ENCODE results near the gene SEMA3C.

GRCh38 chr7:80921130-80921529, 2.3 kb upstream of the SEMA3C start:
- TF ChIP-seq, protein P1, sequence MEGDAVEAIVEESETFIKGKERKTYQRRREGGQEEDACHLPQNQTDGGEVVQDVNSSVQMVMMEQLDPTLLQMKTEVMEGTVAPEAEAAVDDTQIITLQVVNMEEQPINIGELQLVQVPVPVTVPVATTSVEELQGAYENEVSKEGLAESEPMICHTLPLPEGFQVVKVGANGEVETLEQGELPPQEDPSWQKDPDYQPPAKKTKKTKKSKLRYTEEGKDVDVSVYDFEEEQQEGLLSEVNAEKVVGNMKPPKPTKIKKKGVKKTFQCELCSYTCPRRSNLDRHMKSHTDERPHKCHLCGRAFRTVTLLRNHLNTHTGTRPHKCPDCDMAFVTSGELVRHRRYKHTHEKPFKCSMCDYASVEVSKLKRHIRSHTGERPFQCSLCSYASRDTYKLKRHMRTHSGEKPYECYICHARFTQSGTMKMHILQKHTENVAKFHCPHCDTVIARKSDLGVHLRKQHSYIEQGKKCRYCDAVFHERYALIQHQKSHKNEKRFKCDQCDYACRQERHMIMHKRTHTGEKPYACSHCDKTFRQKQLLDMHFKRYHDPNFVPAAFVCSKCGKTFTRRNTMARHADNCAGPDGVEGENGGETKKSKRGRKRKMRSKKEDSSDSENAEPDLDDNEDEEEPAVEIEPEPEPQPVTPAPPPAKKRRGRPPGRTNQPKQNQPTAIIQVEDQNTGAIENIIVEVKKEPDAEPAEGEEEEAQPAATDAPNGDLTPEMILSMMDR (conservative IDR thresholded peaks at IDR 0.05; ENCODE audit: low read depth, low read length) = no peak
- no peak for TF ChIP-seq EZH2 (IDR thresholded peaks at IDR 0.05; ENCODE audit: borderline replicate concordance, low read depth, low read length, poor library complexity, severe bottlenecking)

All from A673 (cell line).